Natural killer cell (primary cell): Measurements from ENCODE around the gene PSKH1. TPM values are rescaled to one million over a fixed set of nuclear protein-coding genes. Genes with fewer than 3 reads are reported as not detected.
A peak's percentile ranks its signal among the peaks of the same experiment; 100 is the strongest.

ENCODE experiments used
- ATAC-seq, 3 donors: fragments of 150-1000 bp in 2 of 3; fragments of 200-7000 bp in 1 of 3; cut with Tn5 transposase; 1 replicate in 1 of 3; 2 replicates in 2 of 3; pipeline ENCODE4 v1.10.0; 2021; ENCODE audit warnings: mild to moderate bottlenecking in 2 of 3, moderate library complexity in 2 of 3
- DNase-seq, 2 donors: peaks; one replicate each; pipeline versions ENCODE4 v3.0.0 to v3.0.0-alpha.2; 2013 to 2021; ENCODE audit warnings: mixed read lengths in 1 of 2
- H3K27ac ChIP-seq: one replicate; pipeline ENCODE4 v1.5.1; 2013; ENCODE audit warnings: mild to moderate bottlenecking, low read length
- H3K27me3 ChIP-seq: one replicate; pipeline ENCODE4 v1.6.1; 2013; ENCODE audit warnings: low read length; ENCODE audit not compliant: control insufficient read depth, insufficient read depth
- H3K36me3 ChIP-seq: one replicate; pipeline ENCODE4 v1.6.1; 2013; ENCODE audit warnings: low read length; ENCODE audit not compliant: control insufficient read depth, insufficient read depth
- H3K4me1 ChIP-seq: one replicate; pipeline ENCODE4 v1.6.1; 2013; ENCODE audit warnings: low read length; ENCODE audit not compliant: control insufficient read depth, insufficient read depth
- H3K4me3 ChIP-seq: one replicate; pipeline ENCODE4 v1.5.1; 2013; ENCODE audit warnings: low read length
- H3K9me3 ChIP-seq: one replicate; pipeline ENCODE4 v1.6.1; 2013; ENCODE audit warnings: low read length; ENCODE audit not compliant: control insufficient read depth, insufficient read depth
- H3K27ac Mint-ChIP-seq, 2 donors: one replicate each; pipeline ENCODE4 v1.8.0; 2022; ENCODE audit warnings: mild to moderate bottlenecking in 2 of 2, mixed read lengths in 2 of 2, moderate library complexity in 1 of 2
- H3K27me3 Mint-ChIP-seq, 2 donors: one replicate each; pipeline ENCODE4 v1.8.0; 2022; ENCODE audit warnings: low read depth in 2 of 2, mixed read lengths in 2 of 2
- H3K36me3 Mint-ChIP-seq: one replicate; pipeline ENCODE4 v1.8.0; 2022; ENCODE audit warnings: mixed read lengths
- H3K4me1 Mint-ChIP-seq, 2 donors: one replicate each; pipeline ENCODE4 v1.8.0; 2022; ENCODE audit warnings: mixed read lengths in 2 of 2
- H3K4me3 Mint-ChIP-seq: one replicate; pipeline ENCODE4 v1.8.0; 2022; ENCODE audit warnings: mild to moderate bottlenecking, moderate library complexity, mixed read lengths
- H3K9me3 Mint-ChIP-seq, 2 donors: one replicate each; pipeline ENCODE4 v1.8.0; 2022; ENCODE audit warnings: mixed read lengths in 2 of 2
- CTCF ChIP-seq: fragments of 200-600 bp; IDR thresholded peaks from one replicate; pipeline ENCODE4 v1.8.0; 2022; ENCODE audit warnings: antibody characterized with exemption
- WGBS: methylation state at CpG from one replicate; pipeline ENCODE4 v1.1.7; 2013; ENCODE audit warnings: missing lambda C conversion rate; ENCODE audit not compliant: insufficient coverage; 5-methylcytosine and 5-hydroxymethylcytosine counted together
- intact Hi-C: fragments of 100-400 bp; cut with micrococcal nuclease; formaldehyde crosslinking; loops from one replicate; pipeline ENCODE4 v1.14.2; 2022
- total RNA-seq, 4 donors: library from RNA; stranded (reverse); fragments of 120-200 nt in 1 of 4; gene quantifications; one replicate each; pipeline versions ENCODE4 v1.2.3 to v1.2.4, GENCODE V29; 2013 to 2022

PSKH1 gene
- total RNA-seq, 3 donors from 2014 or later (not counting 1 experiment from before 2014, with no cell fraction given), result 16.8 to 24.7 (median 19.5) TPM

GRCh38 chr16:67888331-67888730, 4.7 kb upstream of the PSKH1 start:
- Histone ChIP-seq H3K36me3 (peaks cover 18% of the 10 kb centered on the region), H3K27ac (no peak overlapping the region), H3K9me3 (no peaks in the 10 kb centered on the region), H3K4me3 (no peak overlapping the region), H3K4me1 (no peaks in the 10 kb centered on the region), H3K27me3 (no peaks in the 10 kb centered on the region)
- intact Hi-C loops, result loop anchor here (5.0 kb wide), 1 partner anchor 39 kb away; no protein-coding TSS in a partner anchor
- H3K36me3 Mint-ChIP-seq, result no peaks in the 10 kb centered on the region
- H3K4me1 Mint-ChIP-seq, result peaks cover 9 to 11% of the 10 kb centered on the region in 2 donors
- H3K9me3 Mint-ChIP-seq, result no peaks in the 10 kb centered on the region
- DNase-seq (no peak), ATAC-seq (no peak)
- WGBS, result 90% methylated on average over 3 of the region's 3 CpGs
- H3K4me3 Mint-ChIP-seq, result no peak overlapping the region
- no peak for TF ChIP-seq CTCF
- no peaks in the 10 kb centered on the region for H3K27me3 Mint-ChIP-seq
- no peak overlapping the region for H3K27ac Mint-ChIP-seq

GRCh38 chr16:67892375-67892774, 679 bp upstream of the PSKH1 start:
- Mint-ChIP-seq H3K4me3 (peak overlapping the region; percentile 96), H3K9me3 (no peaks in the 10 kb centered on the region), H3K27ac (peak overlapping the region; percentile 91 to 95), H3K27me3 (no peaks in the 10 kb centered on the region), H3K36me3 (no peaks in the 10 kb centered on the region), H3K4me1 (peaks cover 26 to 28% of the 10 kb centered on the region in 2 donors)
- Histone ChIP-seq H3K4me3 (peak overlapping the region; percentile 45), H3K27me3 (no peaks in the 10 kb centered on the region), H3K4me1 (peaks cover 17% of the 10 kb centered on the region), H3K9me3 (no peaks in the 10 kb centered on the region), H3K27ac (peak overlapping the region; percentile 68), H3K36me3 (no peaks in the 10 kb centered on the region)
- intact Hi-C loops, result loop anchor here (2.0 kb wide), 2 partner anchors 20 to 44 kb away; partner anchors contain the start of genes EDC4 and PSMB10
- no CpG with 5 or more reads among the region's 5 CpGs for WGBS
- TF ChIP-seq CTCF, result no peak
- no peak for ATAC-seq
- no peak for DNase-seq

- DNase-seq, result peak in 1 of 2 donors; percentile 37
- no peaks in the 10 kb centered on the region for H3K27me3 Mint-ChIP-seq
- peak overlapping the region; percentile 83 for H3K27ac ChIP-seq
- no peak for ATAC-seq
- no peaks in the 10 kb centered on the region for H3K9me3 ChIP-seq
- H3K4me3 Mint-ChIP-seq, result peak overlapping the region; percentile 96
- WGBS, result 40% methylated on average over 14 of the region's 14 CpGs
- no peak for TF ChIP-seq CTCF
- peak overlapping the region; percentile 91 to 95 for H3K27ac Mint-ChIP-seq
- H3K4me3 ChIP-seq, result peak overlapping the region; percentile 65
- H3K4me1 Mint-ChIP-seq, result peaks cover 28 to 31% of the 10 kb centered on the region in 2 donors
- H3K27me3 ChIP-seq, result no peaks in the 10 kb centered on the region
- no peaks in the 10 kb centered on the region for H3K36me3 Mint-ChIP-seq
- H3K9me3 Mint-ChIP-seq, result no peaks in the 10 kb centered on the region
- no peaks in the 10 kb centered on the region for H3K36me3 ChIP-seq
- intact Hi-C loops, result loop anchor here (1.0 to 2.0 kb wide), 3 partner anchors 21 to 48 kb away; partner anchors contain the start of genes EDC4, NUTF2 and PSMB10
- H3K4me1 ChIP-seq, result peaks cover 17% of the 10 kb centered on the region
Measured at GRCh38 chr16:67893743-67894399, 817 bp downstream of the PSKH1 start.
